HepG2 (cell line): ENCODE data around the gene ZNF503.

Experiments
- GABPA ChIP-seq, 2 experiments: IDR thresholded peaks; 2 replicates each; pipeline ENCODE4 v1.6.1; 2011 to 2016; ENCODE audit warnings: low read depth in 2 of 2, low read length in 1 of 2, missing biosample characterization in 1 of 2, missing genetic modification characterization in 1 of 2
- MAZ ChIP-seq, 2 experiments: sonication (generic) in 1 of 2; formaldehyde crosslinking in 1 of 2; IDR thresholded peaks; 2 replicates each; pipeline versions ENCODE4 v1.5.0 to v1.6.1; 2012 to 2020; ENCODE audit warnings: low read depth in 2 of 2, mild to moderate bottlenecking in 2 of 2, borderline replicate concordance in 1 of 2, improper control_type of control experiment in 1 of 2, low read length in 1 of 2, missing genetic modification reagents in 1 of 2, moderate library complexity in 1 of 2
- POLR2A ChIP-seq, 2 experiments: IDR thresholded peaks; 2 replicates each; pipeline ENCODE4 v1.6.1; 2011; ENCODE audit warnings: low read depth in 2 of 2, low read length in 2 of 2, mild to moderate bottlenecking in 1 of 2, moderate library complexity in 1 of 2; ENCODE audit not compliant: insufficient read depth in 1 of 2
- PRPF4 ChIP-seq: fragments of 200-400 bp; formaldehyde crosslinking; IDR thresholded peaks from 2 replicates; pipeline ENCODE4 v1.6.1; 2016; ENCODE audit warnings: low read length, low read depth; ENCODE audit not compliant: poor library complexity, severe bottlenecking
- RXRA ChIP-seq: sonication (generic); formaldehyde crosslinking; IDR thresholded peaks from 2 replicates; pipeline ENCODE4 v1.5.1; 2020; ENCODE audit warnings: missing genetic modification reagents
- SOX5 ChIP-seq: IDR thresholded peaks from 2 replicates; pipeline ENCODE4 v1.6.1; 2016; ENCODE audit warnings: borderline replicate concordance
- ZNF547 ChIP-seq: sonication (generic); formaldehyde crosslinking; IDR thresholded peaks from 2 replicates; pipeline ENCODE4 v1.5.1; 2020; ENCODE audit warnings: mild to moderate bottlenecking, missing genetic modification reagents
- TF ChIP-seq, protein P1 (sequence below): sonication (generic); formaldehyde crosslinking; IDR thresholded peaks from 2 replicates; pipeline ENCODE4 v1.4.0; 2020; ENCODE audit warnings: missing genetic modification reagents

DNA sequence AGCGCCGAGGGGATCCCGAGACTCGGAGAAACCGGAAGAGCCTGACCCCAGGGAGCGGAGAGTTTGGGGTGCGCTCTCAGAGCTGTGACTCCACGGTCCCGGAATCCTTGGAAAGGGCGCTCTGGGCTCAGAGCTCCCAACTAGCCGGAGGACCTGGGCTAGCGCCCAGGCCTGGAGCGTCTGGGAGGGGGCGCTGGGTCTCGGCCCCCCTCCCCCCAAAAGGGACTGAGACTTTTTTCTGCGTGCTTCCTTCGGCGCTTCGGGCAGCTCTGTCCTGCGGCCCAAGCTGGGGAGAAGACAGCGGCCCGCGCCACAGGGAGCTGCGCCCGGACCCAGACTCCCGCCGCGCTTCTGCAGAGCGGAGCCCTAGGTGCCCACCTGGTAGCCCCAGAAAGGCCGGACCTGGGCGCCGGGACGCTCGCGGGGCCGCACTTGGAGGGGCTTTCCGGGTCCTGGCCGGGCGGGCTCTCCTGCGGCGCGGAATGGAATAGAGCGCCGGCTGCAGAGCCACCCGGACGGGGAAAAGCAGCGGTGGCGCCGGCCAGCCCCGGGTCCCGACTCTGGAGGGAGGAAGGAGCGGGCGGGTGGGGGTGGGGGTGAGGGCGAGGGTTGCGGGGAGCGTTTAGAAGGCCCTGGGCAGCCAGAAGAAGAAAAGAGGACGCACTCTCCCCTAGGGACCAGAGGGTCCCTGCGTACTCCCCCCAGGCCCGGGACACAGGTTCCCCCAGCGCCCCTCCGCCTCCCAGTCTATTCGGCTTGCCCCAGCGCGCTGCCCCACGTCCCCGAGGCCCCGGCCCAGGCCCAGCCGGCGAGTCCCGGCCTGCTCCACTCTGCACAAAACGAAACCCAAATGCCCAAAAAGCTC is 4.7 kb downstream of the ZNF503 start:
- TF ChIP-seq, protein P1, sequence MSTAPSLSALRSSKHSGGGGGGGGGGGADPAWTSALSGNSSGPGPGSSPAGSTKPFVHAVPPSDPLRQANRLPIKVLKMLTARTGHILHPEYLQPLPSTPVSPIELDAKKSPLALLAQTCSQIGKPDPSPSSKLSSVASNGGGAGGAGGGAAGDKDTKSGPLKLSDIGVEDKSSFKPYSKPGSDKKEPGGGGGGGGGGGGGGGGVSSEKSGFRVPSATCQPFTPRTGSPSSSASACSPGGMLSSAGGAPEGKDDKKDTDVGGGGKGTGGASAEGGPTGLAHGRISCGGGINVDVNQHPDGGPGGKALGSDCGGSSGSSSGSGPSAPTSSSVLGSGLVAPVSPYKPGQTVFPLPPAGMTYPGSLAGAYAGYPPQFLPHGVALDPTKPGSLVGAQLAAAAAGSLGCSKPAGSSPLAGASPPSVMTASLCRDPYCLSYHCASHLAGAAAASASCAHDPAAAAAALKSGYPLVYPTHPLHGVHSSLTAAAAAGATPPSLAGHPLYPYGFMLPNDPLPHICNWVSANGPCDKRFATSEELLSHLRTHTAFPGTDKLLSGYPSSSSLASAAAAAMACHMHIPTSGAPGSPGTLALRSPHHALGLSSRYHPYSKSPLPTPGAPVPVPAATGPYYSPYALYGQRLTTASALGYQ (CRISPR knock-in tag): no peak
- TF ChIP-seq RXRA (CRISPR knock-in tag) (no peak), SOX5 (no peak), ZNF547 (CRISPR knock-in tag) (no peak), PRPF4 (no peak), POLR2A (IDR thresholded peaks at IDR 0.05; ENCODE audit: insufficient read depth in 1 of 2, low read depth in 2 of 2, low read length in 2 of 2) (no peak), GABPA (IDR thresholded peaks at IDR 0.05; ENCODE audit: low read depth, low read length) (no peak), GABPA (CRISPR knock-in tag; IDR thresholded peaks at IDR 0.05; ENCODE audit: low read depth) (no peak), MAZ (IDR thresholded peaks at IDR 0.05; ENCODE audit: borderline replicate concordance, low read depth, low read length) (no peak), MAZ (CRISPR knock-in tag; IDR thresholded peaks at IDR 0.05; ENCODE audit: low read depth) (no peak)
